Thyroid gland (tissue), 4 donors: ENCODE measurements around the gene MAGI1. TPM values are rescaled to one million over a fixed set of nuclear protein-coding genes. Genes with fewer than 3 reads are reported as not detected.

Experiments
- DNase-seq, 2 donors: peaks; one replicate each; pipeline ENCODE4 v3.0.0-alpha.2; 2019
- H3K27ac ChIP-seq, 3 donors: fragments of 200-600 bp; sonication (generic); 1 replicate in 2 of 3; 2 replicates in 1 of 3; pipeline ENCODE4 v1.5.1; 2016 to 2019; ENCODE audit warnings: mild to moderate bottlenecking in 1 of 3, moderate library complexity in 1 of 3
- H3K27me3 ChIP-seq: fragments of 200-600 bp; sonication (generic); one replicate; pipeline ENCODE4 v1.5.1; 2019
- H3K36me3 ChIP-seq, 2 donors: fragments of 200-600 bp; sonication (generic); one replicate each; pipeline ENCODE4 v1.5.1; 2016 to 2019
- H3K4me1 ChIP-seq, 2 donors: fragments of 200-600 bp; sonication (generic); one replicate each; pipeline ENCODE4 v1.5.1; 2017 to 2019
- H3K4me3 ChIP-seq, 3 donors: fragments of 200-600 bp; sonication (generic); replicated peaks in 1 of 3; 1 replicate in 2 of 3; 2 replicates in 1 of 3; pipeline ENCODE4 v1.5.1; 2016; ENCODE audit warnings: mild to moderate bottlenecking in 1 of 3
- H3K9me3 ChIP-seq: fragments of 200-600 bp; sonication (generic); one replicate; pipeline ENCODE4 v1.5.1; 2017
- CTCF ChIP-seq, 6 experiments: fragments of 200-600 bp in 3 of 6; fragments of 450-650 bp in 3 of 6; sonication (generic) in 3 of 6; IDR thresholded peaks; one replicate each; pipeline ENCODE4 v1.5.1; 2016 to 2019; ENCODE audit warnings: antibody characterized with exemption in 6 of 6, mild to moderate bottlenecking in 2 of 6, inconsistent platforms in 1 of 6, moderate library complexity in 1 of 6
- POLR2A ChIP-seq, 2 donors: fragments of 450-650 bp; IDR thresholded peaks; one replicate each; pipeline ENCODE4 v1.6.1; 2017; ENCODE audit warnings: antibody characterized with exemption in 2 of 2, mild to moderate bottlenecking in 2 of 2, moderate library complexity in 1 of 2
- WGBS, 2 donors: methylation state at CpG; one replicate each; pipeline ENCODE4 v1.1.5; 2017; 5-methylcytosine and 5-hydroxymethylcytosine counted together
- intact Hi-C: fragments of 100-400 bp; cut with DNase I; formaldehyde crosslinking; loops from one replicate; pipeline ENCODE4 v1.15.1; 2023
- total RNA-seq, 4 donors: library from RNA; depleted of rRNA; stranded (reverse); fragments of >200 nt; gene quantifications; one replicate each; pipeline ENCODE4 v1.2.3, GENCODE V29; 2016

The MAGI1 gene
- total RNA-seq, 4 donors from 2014 or later: 60.5 to 123 (median 87.5) TPM

GRCh38 chr3:65988411-65989180 lies 50.1 kb downstream of the MAGI1 start:
- no peak overlapping the region for H3K27ac ChIP-seq
- no peaks in the 10 kb centered on the region for H3K9me3 ChIP-seq
- H3K36me3 ChIP-seq: no peaks in the 10 kb centered on the region
- no peaks in the 10 kb centered on the region for H3K27me3 ChIP-seq
- no peaks in the 10 kb centered on the region for H3K4me1 ChIP-seq
- intact Hi-C loops: no loop called here
- 91 to 93% methylated on average over 5 of the region's 5 CpGs for WGBS, 2 donors
- no peak for TF ChIP-seq CTCF (IDR thresholded peaks at IDR 0.05)
- no peak for TF ChIP-seq POLR2A (IDR thresholded peaks at IDR 0.05)
- no peak for DNase-seq
- H3K4me3 ChIP-seq: no peak overlapping the region

- 87 to 90% methylated on average over 4 of the region's 4 CpGs for WGBS, 2 donors
- no peaks in the 10 kb centered on the region for H3K36me3 ChIP-seq
- no peak overlapping the region for H3K4me3 ChIP-seq
- H3K27me3 ChIP-seq: no peaks in the 10 kb centered on the region
- H3K27ac ChIP-seq: no peak overlapping the region
- intact Hi-C loops: no loop called here
- H3K4me1 ChIP-seq: no peaks in the 10 kb centered on the region
- no peaks in the 10 kb centered on the region for H3K9me3 ChIP-seq
- no peak for DNase-seq
- no peak for TF ChIP-seq CTCF (IDR thresholded peaks at IDR 0.05)
- no peak for TF ChIP-seq POLR2A (IDR thresholded peaks at IDR 0.05)
Observed at GRCh38 chr3:65986285-65986684, 52.4 kb downstream of the MAGI1 start.

GRCh38 chr3:65984975-65985374 lies 53.7 kb downstream of the MAGI1 start:
- DNase-seq: no peak
- H3K27ac ChIP-seq: no peak overlapping the region
- WGBS, 2 donors: 90 to 96% methylated on average over 1 of the region's 1 CpG
- H3K4me3 ChIP-seq: no peak overlapping the region
- TF ChIP-seq POLR2A (IDR thresholded peaks at IDR 0.05): no peak
- TF ChIP-seq CTCF (IDR thresholded peaks at IDR 0.05): no peak
- no peaks in the 10 kb centered on the region for H3K9me3 ChIP-seq
- H3K4me1 ChIP-seq: no peaks in the 10 kb centered on the region
- intact Hi-C loops: no loop called here
- no peaks in the 10 kb centered on the region for H3K36me3 ChIP-seq
- no peaks in the 10 kb centered on the region for H3K27me3 ChIP-seq

GRCh38 chr3:65983100-65983499 lies 55.6 kb downstream of the MAGI1 start:
- no peak for DNase-seq
- Histone ChIP-seq H3K27ac (no peak overlapping the region), H3K9me3 (no peaks in the 10 kb centered on the region), H3K36me3 (no peaks in the 10 kb centered on the region), H3K4me1 (peaks cover 0 to 7% of the 10 kb centered on the region in 2 donors), H3K27me3 (no peaks in the 10 kb centered on the region), H3K4me3 (no peak overlapping the region)
- TF ChIP-seq POLR2A (IDR thresholded peaks at IDR 0.05) (no peak), CTCF (IDR thresholded peaks at IDR 0.05) (no peak)
- intact Hi-C loops: no loop called here
- 83 to 88% methylated on average over 1 of the region's 1 CpG for WGBS, 2 donors

GRCh38 chr3:65979731-65980130 lies 59.0 kb downstream of the MAGI1 start:
- intact Hi-C loops: no loop called here
- 88 to 93% methylated on average over 3 to 4 of the region's 4 CpGs for WGBS, 2 donors
- TF ChIP-seq CTCF (IDR thresholded peaks at IDR 0.05) (no peak), POLR2A (IDR thresholded peaks at IDR 0.05) (no peak)
- H3K4me1 ChIP-seq: peaks cover 0 to 7% of the 10 kb centered on the region in 2 donors
- no peak overlapping the region for H3K27ac ChIP-seq
- DNase-seq: no peak
- H3K27me3 ChIP-seq: no peaks in the 10 kb centered on the region
- H3K9me3 ChIP-seq: no peaks in the 10 kb centered on the region
- H3K4me3 ChIP-seq: no peak overlapping the region
- no peaks in the 10 kb centered on the region for H3K36me3 ChIP-seq
